ENCODE results near the gene TMEM225B.

Gene TMEM225B

DNA sequence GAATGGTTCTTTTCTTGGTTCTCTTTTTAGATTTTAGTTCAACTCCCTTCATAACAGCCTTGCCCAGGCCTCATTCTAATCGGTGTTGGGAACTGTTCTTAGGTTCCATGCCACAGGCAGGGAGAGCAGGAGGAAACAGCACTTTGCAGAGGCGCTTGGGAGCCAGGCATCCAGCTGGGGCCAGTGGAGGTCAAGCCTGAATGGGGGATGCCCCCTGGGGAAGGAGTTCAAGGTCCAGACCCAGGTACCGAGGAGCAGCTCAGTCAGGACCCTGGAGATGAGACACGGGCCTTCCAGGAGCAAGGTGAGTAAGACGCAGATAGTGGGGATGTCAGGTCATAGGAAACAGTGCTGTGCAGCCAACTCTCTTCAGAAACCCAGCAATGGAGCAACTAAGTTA is 23.2 kb downstream of the TMEM225B start:
- no peak for FAIRE-seq
- no peak for DNase-seq (ENCODE audit: insufficient read length, low spot score)
- TF ChIP-seq POU2F2 (IDR thresholded peaks at IDR 0.05; ENCODE audit: low read depth, low read length) (no peak), PAX5 (IDR thresholded peaks at IDR 0.05; ENCODE audit: insufficient read depth, low read length, severe bottlenecking) (no peak), SPI1 (IDR thresholded peaks at IDR 0.05; ENCODE audit: low read depth, low read length) (no peak), POLR2A (IDR thresholded peaks at IDR 0.05; ENCODE audit: low read depth, low read length) (no peak), POLR2AphosphoS5 (IDR thresholded peaks at IDR 0.05; ENCODE audit: low read depth, low read length) (no peak), TAF1 (IDR thresholded peaks at IDR 0.05; ENCODE audit: low read depth, low read length) (no peak)

DNA sequence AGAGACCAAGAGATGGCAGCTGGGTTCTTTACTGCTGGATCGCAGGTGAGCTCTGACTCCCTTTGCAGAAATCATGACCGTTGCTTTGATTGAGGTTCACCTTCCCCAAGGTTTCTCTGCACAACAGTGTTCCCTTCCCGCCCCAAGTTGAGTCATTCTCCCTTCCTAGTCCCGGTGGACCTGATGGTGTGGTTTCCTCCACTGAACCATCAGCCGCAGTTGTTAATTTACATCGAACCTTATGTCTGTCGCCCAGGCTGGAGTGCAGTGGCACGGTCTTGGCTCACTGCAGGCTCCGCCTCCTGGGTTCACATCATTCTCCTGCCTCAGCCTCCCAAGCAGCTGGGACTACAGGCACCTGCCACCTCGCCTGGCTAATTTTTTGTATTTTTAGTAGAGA is 24.5 kb downstream of the TMEM225B start:
- FAIRE-seq (no peak), DNase-seq (ENCODE audit: insufficient read length, low spot score) (no peak)
- TF ChIP-seq TAF1 (IDR thresholded peaks at IDR 0.05; ENCODE audit: low read depth, low read length), result no peak
- no peak for TF ChIP-seq POU2F2 (IDR thresholded peaks at IDR 0.05; ENCODE audit: low read depth, low read length)
- TF ChIP-seq SPI1 (IDR thresholded peaks at IDR 0.05; ENCODE audit: low read depth, low read length), result no peak
- no peak for TF ChIP-seq POLR2A (IDR thresholded peaks at IDR 0.05; ENCODE audit: low read depth, low read length)
- no peak for TF ChIP-seq PAX5 (IDR thresholded peaks at IDR 0.05; ENCODE audit: insufficient read depth, low read length, severe bottlenecking)
- no peak for TF ChIP-seq POLR2AphosphoS5 (IDR thresholded peaks at IDR 0.05; ENCODE audit: low read depth, low read length)

- no peak for DNase-seq (ENCODE audit: insufficient read length, low spot score)
- no peak for TF ChIP-seq POLR2A (IDR thresholded peaks at IDR 0.05; ENCODE audit: low read depth, low read length)
- no peak for TF ChIP-seq POU2F2 (IDR thresholded peaks at IDR 0.05; ENCODE audit: low read depth, low read length)
- TF ChIP-seq TAF1 (IDR thresholded peaks at IDR 0.05; ENCODE audit: low read depth, low read length), result no peak
- no peak for TF ChIP-seq POLR2AphosphoS5 (IDR thresholded peaks at IDR 0.05; ENCODE audit: low read depth, low read length)
- TF ChIP-seq PAX5 (IDR thresholded peaks at IDR 0.05; ENCODE audit: insufficient read depth, low read length, severe bottlenecking), result no peak
- no peak for TF ChIP-seq SPI1 (IDR thresholded peaks at IDR 0.05; ENCODE audit: low read depth, low read length)
- FAIRE-seq, result no peak
These were observed 25.1 kb downstream of the TMEM225B start for GRCh38 chr7:99623091-99623693.

- DNase-seq (ENCODE audit: insufficient read length, low spot score) (no peak), FAIRE-seq (peak; percentile 63)
- TF ChIP-seq POLR2AphosphoS5 (IDR thresholded peaks at IDR 0.05; ENCODE audit: low read depth, low read length) (no peak), POU2F2 (IDR thresholded peaks at IDR 0.05; ENCODE audit: low read depth, low read length) (no peak), TAF1 (IDR thresholded peaks at IDR 0.05; ENCODE audit: low read depth, low read length) (no peak), PAX5 (IDR thresholded peaks at IDR 0.05; ENCODE audit: insufficient read depth, low read length, severe bottlenecking) (no peak), SPI1 (IDR thresholded peaks at IDR 0.05; ENCODE audit: low read depth, low read length) (no peak), POLR2A (IDR thresholded peaks at IDR 0.05; ENCODE audit: low read depth, low read length) (no peak)
These were observed 25.8 kb downstream of the TMEM225B start for GRCh38 chr7:99623702-99624447.

- DNase-seq (ENCODE audit: insufficient read length, low spot score), result no peak
- FAIRE-seq, result peak; percentile 87
- TF ChIP-seq TAF1 (IDR thresholded peaks at IDR 0.05; ENCODE audit: low read depth, low read length) (no peak), POU2F2 (IDR thresholded peaks at IDR 0.05; ENCODE audit: low read depth, low read length) (no peak), POLR2A (IDR thresholded peaks at IDR 0.05; ENCODE audit: low read depth, low read length) (no peak), PAX5 (IDR thresholded peaks at IDR 0.05; ENCODE audit: insufficient read depth, low read length, severe bottlenecking) (no peak), POLR2AphosphoS5 (IDR thresholded peaks at IDR 0.05; ENCODE audit: low read depth, low read length) (no peak), SPI1 (IDR thresholded peaks at IDR 0.05; ENCODE audit: low read depth, low read length) (no peak)
These were observed 26.4 kb downstream of the TMEM225B start for GRCh38 chr7:99624484-99624883.

DNA sequence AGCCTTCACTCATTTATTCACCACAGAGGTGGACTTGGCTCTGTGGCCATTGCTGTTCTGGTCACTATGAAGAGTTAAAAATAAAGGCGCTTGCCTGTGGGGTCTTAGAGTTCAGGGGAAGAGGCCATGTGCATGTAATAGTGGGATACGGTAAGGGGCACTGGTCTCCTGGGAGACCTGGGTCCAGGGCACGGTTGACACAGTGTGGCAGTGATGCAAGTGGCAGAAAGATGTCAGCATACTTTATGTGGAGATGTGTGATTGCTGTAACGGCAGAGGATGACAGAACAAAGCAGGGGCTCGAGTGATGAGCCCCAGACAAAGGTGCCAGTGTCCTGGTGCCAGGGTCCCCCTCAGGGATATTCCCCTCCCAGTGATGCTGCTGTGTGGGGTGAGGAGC is 27.3 kb downstream of the TMEM225B start:
- DNase-seq (ENCODE audit: insufficient read length, low spot score) (no peak), FAIRE-seq (peak; percentile 5)
- no peak for TF ChIP-seq SPI1 (IDR thresholded peaks at IDR 0.05; ENCODE audit: low read depth, low read length)
- no peak for TF ChIP-seq PAX5 (IDR thresholded peaks at IDR 0.05; ENCODE audit: insufficient read depth, low read length, severe bottlenecking)
- TF ChIP-seq POLR2A (IDR thresholded peaks at IDR 0.05; ENCODE audit: low read depth, low read length), result no peak
- no peak for TF ChIP-seq POU2F2 (IDR thresholded peaks at IDR 0.05; ENCODE audit: low read depth, low read length)
- no peak for TF ChIP-seq POLR2AphosphoS5 (IDR thresholded peaks at IDR 0.05; ENCODE audit: low read depth, low read length)
- no peak for TF ChIP-seq TAF1 (IDR thresholded peaks at IDR 0.05; ENCODE audit: low read depth, low read length)

GRCh38 chr7:99625961-99626360 is 27.9 kb downstream of the TMEM225B start:
- no peak for FAIRE-seq

GRCh38 chr7:99626661-99627060 is 28.6 kb downstream of the TMEM225B start:
- TF ChIP-seq POLR2A (IDR thresholded peaks at IDR 0.05; ENCODE audit: low read depth, low read length) (no peak), PAX5 (IDR thresholded peaks at IDR 0.05; ENCODE audit: insufficient read depth, low read length, severe bottlenecking) (no peak), POU2F2 (IDR thresholded peaks at IDR 0.05; ENCODE audit: low read depth, low read length) (no peak), TAF1 (IDR thresholded peaks at IDR 0.05; ENCODE audit: low read depth, low read length) (no peak)
- no peak for FAIRE-seq
- no peak for DNase-seq (ENCODE audit: insufficient read length, low spot score)

More at GRCh38 chr7:99625961-99626360, 27.9 kb downstream of the TMEM225B start:
- no peak for TF ChIP-seq SPI1 (IDR thresholded peaks at IDR 0.05; ENCODE audit: low read depth, low read length)
- TF ChIP-seq PAX5 (IDR thresholded peaks at IDR 0.05; ENCODE audit: insufficient read depth, low read length, severe bottlenecking), result no peak
- no peak for TF ChIP-seq POLR2A (IDR thresholded peaks at IDR 0.05; ENCODE audit: low read depth, low read length)
- no peak for TF ChIP-seq POLR2AphosphoS5 (IDR thresholded peaks at IDR 0.05; ENCODE audit: low read depth, low read length)
- TF ChIP-seq TAF1 (IDR thresholded peaks at IDR 0.05; ENCODE audit: low read depth, low read length), result no peak
- DNase-seq (ENCODE audit: insufficient read length, low spot score), result no peak

DNA sequence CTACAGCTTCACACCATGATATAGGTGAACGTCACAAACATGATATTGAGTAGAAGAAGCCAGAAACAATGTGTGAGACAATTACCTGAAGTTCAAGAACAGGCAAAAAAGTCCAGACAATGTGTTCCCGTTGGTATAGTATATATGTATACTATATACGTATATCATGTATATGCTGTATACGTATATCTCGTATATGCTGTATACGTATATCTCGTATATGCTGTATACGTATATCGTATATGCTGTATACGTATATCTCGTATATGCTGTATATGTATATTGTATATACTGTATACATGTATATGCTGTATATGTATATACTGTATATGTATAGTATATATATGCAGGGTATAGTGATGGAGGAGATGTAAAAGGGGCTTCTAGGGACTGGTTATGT is 29.4 kb downstream of the TMEM225B start:
- peak; percentile 50 for FAIRE-seq
- TF ChIP-seq SPI1 (IDR thresholded peaks at IDR 0.05; ENCODE audit: low read depth, low read length) (no peak), POLR2A (IDR thresholded peaks at IDR 0.05; ENCODE audit: low read depth, low read length) (no peak), TAF1 (IDR thresholded peaks at IDR 0.05; ENCODE audit: low read depth, low read length) (no peak), PAX5 (IDR thresholded peaks at IDR 0.05; ENCODE audit: insufficient read depth, low read length, severe bottlenecking) (no peak), POU2F2 (IDR thresholded peaks at IDR 0.05; ENCODE audit: low read depth, low read length) (no peak), POLR2AphosphoS5 (IDR thresholded peaks at IDR 0.05; ENCODE audit: low read depth, low read length) (no peak)
- no peak for DNase-seq (ENCODE audit: insufficient read length, low spot score)

All from GM12891 (cell line).